IgD-negative memory B cell (primary cell): ENCODE results near the gene EMX1. TPM values are rescaled to one million over a fixed set of nuclear protein-coding genes. Genes with fewer than 3 reads are reported as not detected.

ENCODE experiments used
- H3K27ac Mint-ChIP-seq, 3 donors: one replicate each; pipeline ENCODE4 v1.8.0; 2020 to 2022; ENCODE audit warnings: mild to moderate bottlenecking in 3 of 3, mixed read lengths in 3 of 3, moderate library complexity in 1 of 3
- H3K27me3 Mint-ChIP-seq: one replicate; pipeline ENCODE4 v1.8.0; 2021; ENCODE audit warnings: mixed read lengths
- H3K36me3 Mint-ChIP-seq: one replicate; pipeline ENCODE4 v1.8.0; 2020; ENCODE audit warnings: mild to moderate bottlenecking, mixed read lengths
- H3K4me1 Mint-ChIP-seq, 3 donors: one replicate each; pipeline ENCODE4 v1.8.0; 2020 to 2022; ENCODE audit warnings: mixed read lengths in 3 of 3, mild to moderate bottlenecking in 1 of 3
- H3K4me3 Mint-ChIP-seq, 4 donors: one replicate each; pipeline ENCODE4 v1.8.0; 2020 to 2022; ENCODE audit warnings: mild to moderate bottlenecking in 4 of 4, mixed read lengths in 4 of 4, moderate library complexity in 3 of 4
- H3K9me3 Mint-ChIP-seq, 3 donors: one replicate each; pipeline ENCODE4 v1.8.0; 2020 to 2021; ENCODE audit warnings: mixed read lengths in 3 of 3, mild to moderate bottlenecking in 1 of 3
- polyA plus RNA-seq: library from polyadenylated mRNA; unstranded; fragments of 300-500 nt; fragmentation: Illumina TruSeq; gene quantifications from one replicate; pipeline ENCODE4 v1.2.3, GENCODE V29; 2021

Gene EMX1
- polyA plus RNA-seq, 1 donor from 2014 or later: not detected

DNA sequence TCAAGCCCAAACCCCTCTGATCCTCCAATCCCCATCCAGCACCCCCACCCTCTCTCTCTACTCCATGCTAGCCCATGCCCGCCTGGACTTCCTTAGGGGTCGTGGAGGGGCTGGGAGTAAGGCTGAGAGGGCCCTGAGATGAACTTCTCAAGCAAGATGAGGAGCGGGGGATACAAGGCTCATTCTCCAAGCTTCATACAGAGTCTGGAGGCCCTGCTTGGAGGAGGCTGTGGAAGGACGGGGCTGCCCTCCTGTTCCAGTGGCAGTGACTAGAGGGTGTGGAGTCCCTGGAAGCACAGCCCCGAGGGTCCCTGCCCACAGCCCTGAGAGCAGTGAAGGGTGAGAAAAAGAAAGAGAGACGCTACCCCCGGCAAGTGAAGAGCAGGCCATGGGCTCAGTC is 45.6 kb downstream of the EMX1 start:
- H3K36me3 Mint-ChIP-seq: peaks cover 6% of the 10 kb centered on the region
- no peak overlapping the region for H3K4me3 Mint-ChIP-seq
- no peaks in the 10 kb centered on the region for H3K4me1 Mint-ChIP-seq
- no peak overlapping the region for H3K27ac Mint-ChIP-seq
- H3K9me3 Mint-ChIP-seq: no peaks in the 10 kb centered on the region
- H3K27me3 Mint-ChIP-seq: no peaks in the 10 kb centered on the region

DNA sequence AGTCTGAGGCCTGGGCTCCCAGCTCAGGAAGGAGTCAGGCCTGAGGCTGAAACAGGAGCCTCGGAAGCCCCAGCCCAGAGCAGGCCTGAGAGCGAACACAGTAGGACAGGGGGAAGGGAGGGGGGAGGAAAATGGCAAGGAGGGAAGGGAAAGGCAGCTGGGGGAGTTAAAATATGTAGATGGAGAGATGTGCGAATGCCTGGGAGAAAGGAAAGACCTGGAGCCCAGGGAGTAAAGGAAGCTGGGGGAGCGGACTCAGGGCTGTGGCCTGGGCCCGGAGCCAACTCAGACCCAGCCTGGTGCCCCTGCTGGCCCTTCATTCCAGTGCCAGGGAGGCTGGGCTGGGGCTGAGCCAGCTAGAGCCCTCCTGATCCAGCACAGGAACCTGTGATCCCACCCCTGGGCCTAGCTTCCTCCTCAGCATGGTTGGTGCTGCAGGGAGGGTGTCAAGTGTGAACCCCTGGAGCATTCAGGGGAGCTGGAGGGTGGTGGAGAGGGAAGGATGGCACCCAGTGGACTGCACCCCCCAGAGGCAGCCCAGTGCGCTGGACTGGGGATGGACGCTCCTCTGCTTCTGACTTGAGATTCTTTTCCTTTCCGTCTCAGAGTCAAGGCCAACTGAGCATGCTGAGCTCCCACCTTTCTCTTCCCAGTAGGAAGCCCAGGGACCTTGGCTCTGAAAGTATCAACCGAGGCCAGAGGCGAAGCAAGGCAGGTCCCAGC is 46.3 kb downstream of the EMX1 start:
- Mint-ChIP-seq H3K9me3 (no peaks in the 10 kb centered on the region), H3K27me3 (no peaks in the 10 kb centered on the region), H3K27ac (no peak overlapping the region), H3K36me3 (peaks cover 6% of the 10 kb centered on the region), H3K4me1 (no peaks in the 10 kb centered on the region), H3K4me3 (no peak overlapping the region)

DNA sequence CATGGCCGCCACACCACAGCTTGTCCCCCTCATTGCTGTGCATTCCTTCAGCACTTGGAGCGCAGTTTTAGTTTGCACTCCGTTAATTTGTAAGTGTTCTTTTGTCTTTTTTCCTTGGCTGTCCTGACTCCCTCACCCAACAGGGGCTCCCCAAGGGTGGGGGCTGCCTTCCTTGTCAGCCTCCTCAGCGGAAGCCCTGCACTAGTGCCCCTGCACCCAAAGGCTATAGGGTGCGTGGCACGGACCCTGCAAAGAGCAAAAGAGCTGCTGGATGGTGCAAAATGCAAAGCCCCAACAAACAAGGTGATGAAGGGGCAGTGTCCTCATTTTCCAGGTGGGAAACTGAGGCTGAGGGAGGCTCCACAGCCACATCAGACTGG is 46.8 kb downstream of the EMX1 start:
- no peaks in the 10 kb centered on the region for H3K9me3 Mint-ChIP-seq
- H3K27ac Mint-ChIP-seq: no peak overlapping the region
- H3K36me3 Mint-ChIP-seq: peaks cover 6% of the 10 kb centered on the region
- H3K4me1 Mint-ChIP-seq: no peaks in the 10 kb centered on the region
- no peak overlapping the region for H3K4me3 Mint-ChIP-seq
- no peaks in the 10 kb centered on the region for H3K27me3 Mint-ChIP-seq

DNA sequence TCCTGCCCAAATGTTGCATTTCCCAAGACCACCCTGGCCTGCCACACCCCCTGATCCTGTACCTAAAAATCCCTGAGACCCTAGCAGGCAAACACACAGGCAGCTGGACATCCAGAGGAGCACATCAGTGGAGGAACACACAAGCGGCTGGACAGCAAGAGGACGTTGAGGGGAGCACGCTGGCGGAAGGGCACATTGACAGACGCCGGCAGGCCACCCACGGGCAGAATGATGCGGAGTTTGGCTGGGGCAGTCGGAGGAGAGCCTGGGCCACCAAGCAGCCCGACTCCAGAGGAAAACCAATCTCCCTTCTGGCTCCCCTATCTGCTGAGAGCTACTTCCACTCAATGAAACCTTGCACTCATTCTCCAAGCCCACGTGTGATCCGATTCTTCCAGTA is 47.7 kb downstream of the EMX1 start:
- H3K27me3 Mint-ChIP-seq: no peaks in the 10 kb centered on the region
- H3K36me3 Mint-ChIP-seq: peaks cover 6% of the 10 kb centered on the region
- no peaks in the 10 kb centered on the region for H3K4me1 Mint-ChIP-seq
- no peak overlapping the region for H3K4me3 Mint-ChIP-seq
- no peaks in the 10 kb centered on the region for H3K9me3 Mint-ChIP-seq
- H3K27ac Mint-ChIP-seq: no peak overlapping the region

DNA sequence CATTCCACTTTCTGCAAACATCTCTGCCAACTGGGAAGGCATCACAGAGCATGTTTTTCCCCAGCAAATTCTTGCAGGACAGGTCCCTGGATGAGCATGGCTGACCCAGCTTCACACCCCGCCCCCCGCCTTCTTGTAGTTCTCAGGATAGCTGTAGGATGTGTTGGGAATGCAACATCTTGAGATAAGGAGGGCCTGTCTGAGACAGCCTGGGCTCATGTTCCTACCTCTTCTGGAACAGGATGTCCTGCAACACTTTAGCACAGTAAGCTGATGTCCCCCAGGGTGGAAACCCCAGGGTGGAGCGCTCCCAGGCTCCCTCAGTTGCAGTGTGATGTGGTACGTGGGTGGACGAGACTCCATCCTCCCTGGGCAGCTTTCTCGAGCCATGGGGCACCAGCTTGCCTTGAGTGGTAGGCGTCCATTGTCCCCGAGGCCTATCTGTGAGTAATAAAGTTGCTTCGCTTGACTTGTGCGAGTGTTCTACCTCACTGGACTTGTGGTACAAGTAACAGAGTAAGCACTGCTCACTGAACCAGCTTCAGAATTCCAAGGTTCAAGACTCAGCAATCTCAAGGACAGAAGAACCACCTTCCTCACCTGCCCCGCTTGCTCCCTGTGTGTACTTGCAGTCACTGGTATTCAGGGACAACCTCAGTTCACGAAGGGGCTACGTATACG is 48.6 kb downstream of the EMX1 start:
- Mint-ChIP-seq H3K4me1 (no peaks in the 10 kb centered on the region), H3K4me3 (no peak overlapping the region), H3K36me3 (peaks cover 6% of the 10 kb centered on the region), H3K27me3 (no peaks in the 10 kb centered on the region), H3K9me3 (no peaks in the 10 kb centered on the region), H3K27ac (no peak overlapping the region)

DNA sequence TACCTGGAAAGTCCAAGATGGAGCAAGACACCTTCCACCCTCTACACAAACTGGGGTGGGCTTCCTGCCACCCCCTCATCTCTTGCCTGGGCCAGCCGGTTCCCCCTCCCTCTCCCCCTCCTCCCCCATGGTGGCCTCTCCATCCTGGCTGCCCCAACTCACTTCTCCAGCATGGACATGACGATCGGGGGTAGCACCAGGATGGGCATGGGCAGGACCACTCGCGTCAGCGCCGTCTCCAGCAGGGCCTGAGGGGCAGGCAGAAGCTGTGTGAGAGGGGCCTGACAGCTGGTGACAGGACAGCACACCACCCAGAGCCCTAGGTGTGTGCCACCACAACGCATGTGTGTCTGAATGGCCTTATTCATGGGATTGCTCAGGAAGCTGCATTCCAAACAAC is 51.0 kb downstream of the EMX1 start:
- no peak overlapping the region for H3K4me3 Mint-ChIP-seq
- H3K27me3 Mint-ChIP-seq: no peaks in the 10 kb centered on the region
- H3K4me1 Mint-ChIP-seq: no peaks in the 10 kb centered on the region
- H3K36me3 Mint-ChIP-seq: peaks cover 6% of the 10 kb centered on the region
- H3K27ac Mint-ChIP-seq: no peak overlapping the region
- H3K9me3 Mint-ChIP-seq: no peaks in the 10 kb centered on the region

DNA sequence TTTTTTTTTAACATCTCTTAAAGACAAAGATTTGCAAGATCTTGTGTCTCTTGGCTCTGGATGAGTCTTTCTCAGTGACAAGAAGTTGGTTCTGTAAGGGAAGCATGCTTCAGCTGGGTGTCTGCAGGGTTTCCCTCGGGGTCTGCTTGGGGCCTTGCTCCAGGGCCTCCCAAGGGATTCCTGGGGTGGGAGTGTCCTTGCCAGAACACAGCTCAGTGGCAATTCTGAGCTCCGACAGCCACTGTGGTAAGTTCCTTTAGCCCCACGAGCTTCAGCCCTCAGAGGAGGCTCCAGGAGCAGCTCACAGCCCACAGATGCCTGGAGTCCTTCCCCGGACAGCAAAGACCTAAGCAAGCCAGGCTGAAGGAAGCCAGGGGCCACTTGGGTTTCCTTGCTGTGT is 52.4 kb downstream of the EMX1 start:
- no peaks in the 10 kb centered on the region for H3K27me3 Mint-ChIP-seq
- H3K36me3 Mint-ChIP-seq: peaks cover 6% of the 10 kb centered on the region
- H3K9me3 Mint-ChIP-seq: no peaks in the 10 kb centered on the region
- no peaks in the 10 kb centered on the region for H3K4me1 Mint-ChIP-seq
- H3K27ac Mint-ChIP-seq: no peak overlapping the region
- H3K4me3 Mint-ChIP-seq: no peak overlapping the region

DNA sequence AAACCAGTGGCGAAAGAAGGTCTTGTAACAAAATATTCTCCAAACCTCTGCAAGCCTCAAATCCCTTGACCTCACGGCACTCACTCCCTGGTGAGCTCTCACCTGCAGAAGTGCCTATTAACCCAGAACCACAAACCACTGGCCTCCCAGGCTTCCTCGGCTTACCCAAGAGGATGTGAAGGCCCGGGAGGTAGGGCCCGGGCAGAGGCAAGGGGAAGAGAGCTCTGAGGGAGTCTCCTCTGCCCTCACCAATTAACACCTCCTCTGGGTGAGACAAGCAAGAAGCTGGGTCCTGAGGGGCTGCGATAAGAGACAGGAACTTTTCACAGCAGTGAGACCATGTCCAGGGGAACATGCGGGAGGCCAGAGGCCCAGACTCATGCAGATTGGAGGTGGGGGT is 53.7 kb downstream of the EMX1 start:
- H3K27ac Mint-ChIP-seq: no peak overlapping the region
- H3K36me3 Mint-ChIP-seq: peaks cover 6% of the 10 kb centered on the region
- H3K27me3 Mint-ChIP-seq: no peaks in the 10 kb centered on the region
- H3K4me1 Mint-ChIP-seq: no peaks in the 10 kb centered on the region
- H3K4me3 Mint-ChIP-seq: no peak overlapping the region
- no peaks in the 10 kb centered on the region for H3K9me3 Mint-ChIP-seq

DNA sequence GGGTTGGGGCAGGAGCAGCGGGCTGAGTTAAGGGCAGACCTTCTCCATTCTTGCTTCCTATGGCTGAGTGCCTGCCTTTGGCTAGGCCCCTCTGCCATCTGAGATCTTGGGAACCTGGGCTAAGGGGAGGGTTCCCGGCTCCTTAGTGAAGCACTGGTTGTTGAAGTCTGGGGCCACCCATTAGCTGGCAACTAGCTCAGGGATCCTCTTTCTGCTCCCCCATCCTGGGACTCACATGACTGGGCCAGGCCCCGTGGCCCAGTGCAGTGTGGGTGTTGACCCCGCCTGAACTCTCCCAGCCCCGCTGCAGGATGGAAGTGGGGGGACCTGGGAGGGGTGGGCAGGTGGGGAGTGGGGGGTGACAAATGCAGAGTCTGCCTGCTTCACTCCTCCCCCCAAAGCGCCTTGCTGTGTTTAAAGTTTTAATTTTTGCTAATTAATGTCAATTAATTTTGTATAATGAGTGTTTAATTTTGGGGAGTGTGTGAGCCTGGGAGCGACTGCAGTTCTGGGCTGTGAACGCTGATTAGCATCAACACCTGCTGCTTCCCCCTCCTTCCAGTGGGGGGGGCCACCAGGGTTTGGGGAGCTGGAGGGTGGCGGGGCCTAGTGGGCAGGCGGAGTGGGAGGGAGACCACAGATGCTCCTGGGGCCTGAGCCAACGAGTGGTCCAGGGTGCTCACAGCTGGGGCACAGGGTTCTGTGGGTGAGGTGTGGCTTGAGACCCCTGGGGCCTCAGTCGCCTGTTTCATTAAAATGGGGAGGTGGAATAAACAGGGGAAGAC is 55.2 kb downstream of the EMX1 start:
- H3K27ac Mint-ChIP-seq: no peak overlapping the region
- no peaks in the 10 kb centered on the region for H3K27me3 Mint-ChIP-seq
- no peaks in the 10 kb centered on the region for H3K4me1 Mint-ChIP-seq
- H3K4me3 Mint-ChIP-seq: no peak overlapping the region
- no peaks in the 10 kb centered on the region for H3K9me3 Mint-ChIP-seq
- H3K36me3 Mint-ChIP-seq: no peaks in the 10 kb centered on the region

DNA sequence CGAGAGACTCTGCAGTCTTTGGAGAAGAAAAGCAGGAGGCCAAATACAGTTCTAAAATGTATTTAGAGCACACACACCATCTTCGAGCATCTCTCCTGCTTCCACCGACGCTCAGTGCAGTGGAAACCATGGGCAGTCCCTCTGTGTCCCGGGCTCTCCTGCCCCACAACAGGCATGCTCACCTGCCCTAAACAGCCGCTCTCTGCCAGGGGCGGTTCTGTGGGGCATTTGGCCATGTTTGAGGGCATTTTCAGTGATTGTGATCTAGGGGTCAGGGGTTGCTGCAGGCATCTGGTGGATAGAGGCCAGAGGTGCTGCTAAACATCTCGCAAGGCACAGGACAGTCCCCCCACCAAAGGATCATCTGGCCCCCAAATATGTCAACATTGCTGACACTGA is 55.8 kb downstream of the EMX1 start:
- Mint-ChIP-seq H3K27me3 (no peaks in the 10 kb centered on the region), H3K9me3 (no peaks in the 10 kb centered on the region), H3K4me3 (no peak overlapping the region)

DNA sequence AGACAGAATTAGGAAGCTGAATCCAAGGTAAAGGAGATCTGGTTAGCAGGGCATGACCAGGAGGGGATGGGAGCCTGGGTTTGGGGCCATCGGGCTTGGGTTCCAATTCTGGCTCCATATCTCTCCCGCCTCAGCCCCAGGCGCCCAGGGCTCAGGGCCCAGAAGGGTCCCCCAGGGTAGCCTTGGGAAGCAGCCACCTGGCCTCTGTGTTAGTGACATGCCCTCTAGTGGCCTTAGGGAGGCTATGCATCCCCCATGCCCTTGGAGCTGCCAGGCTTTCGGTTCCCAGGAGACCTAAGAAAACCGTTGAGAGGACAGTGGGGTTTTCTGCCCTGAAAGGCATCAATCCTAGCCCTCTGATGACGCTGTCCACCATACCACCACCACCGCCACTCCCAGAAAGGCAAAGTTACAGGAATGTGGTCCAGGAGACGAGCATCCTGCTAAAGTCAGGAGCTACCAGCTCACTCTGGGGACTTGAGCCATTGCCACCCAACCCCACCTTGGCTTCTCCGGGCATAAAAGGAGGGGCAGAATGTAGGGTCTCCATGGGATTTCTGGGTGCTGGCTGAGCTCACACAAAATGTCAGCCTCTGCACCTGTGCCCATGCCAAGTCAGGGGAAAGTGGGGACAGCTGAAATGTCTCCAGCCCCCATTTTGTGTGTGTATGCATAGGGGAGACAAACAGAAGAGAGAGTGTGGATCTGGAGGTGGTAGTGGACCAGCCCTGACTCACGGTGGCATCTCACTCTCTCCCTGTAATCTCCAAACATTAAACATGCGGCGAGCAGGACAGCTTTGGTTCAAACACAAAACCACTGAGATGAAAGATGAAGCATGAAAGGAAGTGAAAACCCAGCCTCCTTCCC is 56.5 kb downstream of the EMX1 start:
- Mint-ChIP-seq H3K27ac (no peak overlapping the region), H3K9me3 (no peaks in the 10 kb centered on the region), H3K27me3 (no peaks in the 10 kb centered on the region), H3K4me1 (no peaks in the 10 kb centered on the region), H3K4me3 (no peak overlapping the region), H3K36me3 (no peaks in the 10 kb centered on the region)

More for the DNA sequence above, 55.8 kb downstream of the EMX1 start:
- no peak overlapping the region for H3K27ac Mint-ChIP-seq
- no peaks in the 10 kb centered on the region for H3K4me1 Mint-ChIP-seq
- H3K36me3 Mint-ChIP-seq: no peaks in the 10 kb centered on the region

DNA sequence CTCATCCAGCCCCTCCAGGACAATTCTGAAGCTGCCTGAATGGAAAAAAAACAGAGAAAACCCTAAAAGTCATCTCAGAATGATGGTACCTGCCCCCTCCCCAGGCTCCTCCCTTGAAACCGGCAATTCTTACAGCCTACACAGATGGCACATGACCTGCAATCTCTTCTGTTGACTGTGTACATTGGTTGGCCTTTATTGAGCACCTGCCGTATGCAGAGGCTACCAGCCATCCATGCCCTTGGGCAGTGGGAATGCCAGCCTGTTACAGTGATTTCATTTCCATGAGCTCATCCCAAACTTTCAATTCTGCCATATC is 57.1 kb downstream of the EMX1 start:
- no peaks in the 10 kb centered on the region for H3K9me3 Mint-ChIP-seq
- no peaks in the 10 kb centered on the region for H3K27me3 Mint-ChIP-seq
- no peaks in the 10 kb centered on the region for H3K36me3 Mint-ChIP-seq
- no peak overlapping the region for H3K27ac Mint-ChIP-seq
- H3K4me3 Mint-ChIP-seq: no peak overlapping the region
- no peaks in the 10 kb centered on the region for H3K4me1 Mint-ChIP-seq

DNA sequence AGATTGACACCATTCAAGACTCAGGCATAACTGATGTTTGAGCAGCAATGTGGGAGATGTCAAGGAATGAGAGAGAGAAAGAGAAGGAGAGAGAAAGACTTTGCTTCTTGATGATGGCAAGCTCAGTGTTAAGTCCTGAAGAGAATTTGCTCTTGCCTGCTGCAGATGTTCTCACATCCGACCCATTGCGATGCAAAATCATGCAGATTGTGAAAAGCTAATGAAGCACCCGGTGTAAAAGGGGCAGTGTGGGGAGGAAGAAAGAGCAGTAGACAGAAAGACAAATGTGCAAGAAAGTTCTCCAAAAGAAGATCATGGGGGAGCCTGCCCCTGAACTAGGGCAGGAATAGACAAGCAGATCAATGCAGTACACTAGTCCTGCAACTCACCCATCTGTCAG is 57.7 kb downstream of the EMX1 start:
- Mint-ChIP-seq H3K27me3 (no peaks in the 10 kb centered on the region), H3K9me3 (no peaks in the 10 kb centered on the region), H3K4me3 (no peak overlapping the region), H3K4me1 (peaks cover 0 to 4% (median 4%) of the 10 kb centered on the region in 3 donors), H3K27ac (no peak overlapping the region), H3K36me3 (no peaks in the 10 kb centered on the region)

DNA sequence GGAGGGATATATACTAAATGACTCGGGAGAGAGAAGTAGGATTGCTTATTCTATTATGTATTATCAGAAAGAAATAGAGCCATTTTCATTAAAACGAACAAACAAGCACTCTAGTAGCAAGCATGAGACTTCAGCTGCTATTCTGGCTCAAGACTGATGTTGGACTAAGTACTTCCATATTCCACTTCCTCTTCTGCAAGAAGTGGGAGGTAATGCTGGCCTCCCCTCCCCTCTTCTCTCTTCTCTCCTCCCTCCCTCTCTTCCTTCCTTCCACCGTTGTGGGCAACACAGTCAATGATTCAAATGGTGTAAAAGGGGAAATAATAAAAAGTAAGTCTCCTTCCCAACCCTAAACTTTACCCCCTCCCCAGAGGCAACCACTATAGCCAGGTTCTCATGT is 62.6 kb downstream of the EMX1 start:
- Mint-ChIP-seq H3K27me3 (no peaks in the 10 kb centered on the region), H3K4me3 (no peak overlapping the region), H3K4me1 (peaks cover 0 to 8% (median 6%) of the 10 kb centered on the region in 3 donors), H3K9me3 (no peaks in the 10 kb centered on the region), H3K36me3 (peaks cover 10% of the 10 kb centered on the region), H3K27ac (no peak overlapping the region)
